HG02885 (cell line): ENCODE results near the gene DGCR2.

ENCODE experiments used
- ATAC-seq: cut with Tn5 transposase; IDR thresholded peaks from one replicate; pipeline ENCODE4 v1.9.1; 2021; ENCODE audit warnings: mild to moderate bottlenecking; ENCODE audit not compliant: unreplicated experiment, poor library complexity

DGCR2 gene

DNA sequence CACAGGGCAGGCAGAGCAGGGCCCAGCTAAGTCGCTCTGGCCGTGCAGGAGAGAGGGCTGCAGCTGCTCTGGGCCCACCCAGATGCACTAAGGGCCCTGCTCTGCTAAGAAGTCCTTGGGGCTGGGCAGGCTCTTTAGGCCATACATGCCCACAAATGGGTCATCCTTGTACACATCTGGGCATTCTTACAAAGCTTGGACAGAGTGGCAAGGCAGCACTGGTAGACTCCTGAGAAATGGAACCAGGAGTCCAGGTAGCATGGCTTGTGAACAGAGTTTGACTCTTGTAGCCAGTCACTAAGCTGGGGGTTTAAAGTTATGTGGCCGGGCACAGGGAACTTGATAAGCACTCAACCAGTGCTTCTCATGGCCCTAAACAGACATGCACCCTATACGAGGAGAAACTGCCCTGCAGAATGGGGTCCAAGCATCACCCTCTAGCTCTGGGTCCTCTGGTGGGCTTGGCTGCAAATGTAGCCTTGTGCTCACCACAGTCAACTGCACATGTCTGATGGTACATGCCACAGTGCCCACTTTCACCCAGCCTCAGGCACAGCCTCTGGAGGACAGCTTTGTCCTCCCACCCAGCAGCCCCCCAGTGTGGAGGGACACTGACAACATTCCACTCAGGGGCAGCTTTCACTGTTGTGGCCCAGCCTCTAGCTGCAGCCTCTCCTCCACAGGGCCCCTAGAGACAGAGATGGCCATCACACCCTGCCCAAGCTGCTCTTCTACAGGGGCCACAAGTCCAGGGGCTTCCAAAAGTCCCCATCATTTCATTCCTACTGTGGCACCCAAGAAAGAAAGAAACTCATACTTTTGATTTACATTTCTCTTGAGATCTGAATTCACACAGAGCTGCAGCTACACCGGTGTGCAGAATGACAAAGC, 75.2 kb downstream of the DGCR2 start:
- ATAC-seq, result no peak

DNA sequence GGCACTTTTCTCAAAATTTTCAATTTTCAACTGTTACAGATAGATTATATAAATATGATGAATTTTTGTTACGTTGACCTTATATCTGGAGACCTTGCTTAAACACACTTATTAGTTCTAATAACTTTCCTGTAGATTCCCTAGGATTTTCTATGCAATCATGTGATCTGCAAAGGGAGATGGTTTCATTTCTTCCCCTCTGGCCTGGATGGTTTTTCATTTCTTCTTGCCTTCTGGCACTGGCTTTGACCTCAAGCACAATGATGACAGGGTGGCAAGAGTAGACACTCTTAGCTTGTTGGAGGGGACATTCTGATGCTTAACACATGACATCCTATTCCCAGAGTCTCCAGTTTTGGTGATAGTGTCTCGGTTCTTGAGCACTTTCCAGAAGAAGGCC, 75.9 kb downstream of the DGCR2 start:
- ATAC-seq, result no peak

DNA sequence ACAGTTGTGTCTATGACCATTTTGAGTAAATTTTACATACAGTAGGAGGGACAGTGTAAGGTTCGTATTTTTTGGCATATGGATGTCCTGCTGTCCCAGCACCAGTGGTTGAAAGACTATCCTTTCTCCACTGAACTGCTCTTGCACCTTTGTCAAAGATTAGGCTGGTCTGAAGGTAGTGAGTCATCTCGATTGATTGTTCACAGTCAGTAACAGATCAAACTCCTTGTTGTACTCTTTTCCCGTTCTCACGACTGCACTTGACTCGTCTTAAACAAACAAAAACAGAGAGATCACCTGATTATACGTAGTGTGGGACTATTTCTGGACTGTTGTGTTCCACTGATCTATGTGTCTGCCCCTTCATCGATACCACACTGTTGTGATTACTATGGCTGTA, 77.1 kb downstream of the DGCR2 start:
- ATAC-seq, result no peak

DNA sequence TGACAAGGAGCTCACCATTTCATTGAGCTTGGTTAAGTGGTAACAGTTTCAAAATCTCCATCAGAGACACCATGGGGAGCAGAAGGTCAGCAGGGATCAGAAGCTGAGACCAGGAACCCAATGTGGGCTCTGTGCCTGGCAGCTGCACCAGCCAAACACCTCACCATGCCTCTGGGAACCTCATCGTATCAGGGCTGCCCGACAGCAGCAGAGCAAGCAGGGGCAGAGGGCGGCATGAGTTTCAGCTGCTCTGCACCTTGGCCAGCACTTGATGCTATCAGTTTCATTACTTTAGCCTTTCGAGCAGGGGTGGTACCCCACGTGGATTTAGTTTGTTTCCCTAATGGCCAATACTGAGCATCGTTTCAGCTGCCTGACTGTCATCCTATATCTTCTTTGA, 77.8 kb downstream of the DGCR2 start:
- no peak for ATAC-seq

DNA sequence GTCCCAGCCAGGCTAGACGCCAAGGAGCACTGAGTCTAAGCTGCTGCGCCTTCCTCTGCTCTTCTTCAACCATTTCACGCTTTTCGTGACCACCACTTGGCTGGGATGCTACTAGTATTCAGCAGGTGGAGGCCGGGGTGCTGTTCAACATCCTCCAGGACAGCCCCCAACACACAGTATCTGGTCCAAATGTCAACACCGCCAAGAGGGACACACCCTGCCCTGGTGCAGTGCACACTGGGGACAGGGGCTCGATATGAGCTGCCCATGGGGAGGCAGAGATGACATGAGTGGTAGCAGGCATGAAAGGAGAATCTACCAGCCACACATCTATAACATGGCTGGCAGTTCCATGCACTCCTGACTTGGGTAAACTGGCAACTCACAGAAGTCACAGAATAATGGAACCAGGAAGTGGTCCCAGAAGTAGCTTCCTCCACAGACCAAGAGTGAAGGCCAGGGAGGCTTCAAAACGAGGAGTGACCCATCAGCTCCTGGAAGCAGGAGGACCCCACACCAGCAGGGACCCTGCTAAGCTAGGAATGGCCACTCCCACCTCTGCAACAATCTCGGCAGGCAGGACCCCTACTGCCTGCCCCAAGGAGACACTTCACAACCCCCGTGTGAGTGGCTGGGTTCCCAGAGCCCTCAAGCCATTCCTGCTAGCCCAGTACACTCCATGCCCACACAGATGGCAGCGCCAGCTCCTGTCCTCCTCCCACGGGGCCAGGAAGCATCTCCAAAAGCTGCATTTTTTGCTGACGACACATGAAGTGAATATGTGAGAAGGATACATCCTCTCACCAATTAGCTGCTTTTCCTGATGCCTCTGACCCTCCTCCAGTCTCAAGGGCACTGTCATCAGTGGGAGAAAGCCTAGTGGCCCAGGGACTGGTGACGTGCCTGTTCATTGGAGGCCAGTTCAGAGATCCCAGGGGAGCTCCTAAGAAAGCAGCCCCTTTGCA, 78.8 kb downstream of the DGCR2 start:
- no peak for ATAC-seq

DNA sequence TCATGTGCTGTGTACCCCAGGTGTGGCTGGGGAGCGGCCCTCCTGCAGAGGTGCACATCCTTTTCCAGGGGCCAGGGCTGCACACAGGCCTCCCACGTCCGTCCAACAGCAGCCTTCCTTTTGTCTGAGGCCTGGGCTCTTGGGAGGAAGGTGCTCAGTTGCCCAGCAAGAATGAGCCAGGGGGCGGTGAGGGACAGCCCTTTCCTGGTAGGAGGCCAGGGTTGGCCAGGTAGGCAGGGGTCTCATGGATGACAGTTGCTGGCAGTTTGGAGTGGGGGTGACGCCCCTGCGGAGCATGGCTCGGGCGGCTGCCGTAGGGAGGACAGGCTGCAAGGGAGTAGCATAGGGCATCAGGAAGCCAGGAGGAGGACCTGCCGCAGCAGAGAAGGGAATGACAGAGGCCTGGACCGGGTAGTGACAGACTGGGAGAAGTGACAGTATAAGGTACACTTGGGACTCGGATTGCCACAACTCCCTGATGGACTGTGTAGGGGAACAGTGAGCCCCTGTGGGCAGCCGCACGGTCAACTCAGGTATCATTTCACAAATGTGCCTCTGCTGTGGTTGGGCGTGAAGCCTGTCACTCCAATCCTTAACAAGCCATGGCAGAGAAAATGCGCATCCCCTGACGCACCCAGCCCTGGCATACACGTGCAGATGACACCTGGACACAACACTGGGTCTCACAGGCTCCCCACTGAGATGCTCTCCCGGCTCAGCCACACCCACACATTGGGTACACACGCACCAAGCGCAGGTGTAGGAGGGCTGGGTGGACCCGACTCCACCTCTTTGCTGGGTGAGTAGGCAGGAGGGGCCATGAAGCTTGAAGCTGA, 79.7 kb downstream of the DGCR2 start:
- no peak for ATAC-seq

DNA sequence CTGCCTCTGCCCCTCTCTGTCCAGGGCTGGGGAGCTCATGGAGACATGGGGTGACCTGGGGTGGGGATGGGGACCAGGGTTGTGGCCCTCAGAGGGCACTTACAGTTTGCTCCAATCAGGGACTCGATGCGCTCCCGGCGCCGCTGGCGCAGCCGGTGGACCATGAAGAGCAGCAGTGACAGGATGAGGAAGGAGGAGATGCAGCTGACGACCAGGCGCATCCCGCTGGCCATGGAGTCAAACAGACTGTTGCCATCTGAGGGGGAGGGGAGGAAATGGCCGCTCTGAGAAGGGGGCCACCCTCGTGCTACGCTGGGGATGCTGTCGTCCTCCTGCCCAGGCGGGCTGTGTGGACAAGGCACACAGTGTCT, 80.5 kb downstream of the DGCR2 start:
- ATAC-seq, result no peak

DNA sequence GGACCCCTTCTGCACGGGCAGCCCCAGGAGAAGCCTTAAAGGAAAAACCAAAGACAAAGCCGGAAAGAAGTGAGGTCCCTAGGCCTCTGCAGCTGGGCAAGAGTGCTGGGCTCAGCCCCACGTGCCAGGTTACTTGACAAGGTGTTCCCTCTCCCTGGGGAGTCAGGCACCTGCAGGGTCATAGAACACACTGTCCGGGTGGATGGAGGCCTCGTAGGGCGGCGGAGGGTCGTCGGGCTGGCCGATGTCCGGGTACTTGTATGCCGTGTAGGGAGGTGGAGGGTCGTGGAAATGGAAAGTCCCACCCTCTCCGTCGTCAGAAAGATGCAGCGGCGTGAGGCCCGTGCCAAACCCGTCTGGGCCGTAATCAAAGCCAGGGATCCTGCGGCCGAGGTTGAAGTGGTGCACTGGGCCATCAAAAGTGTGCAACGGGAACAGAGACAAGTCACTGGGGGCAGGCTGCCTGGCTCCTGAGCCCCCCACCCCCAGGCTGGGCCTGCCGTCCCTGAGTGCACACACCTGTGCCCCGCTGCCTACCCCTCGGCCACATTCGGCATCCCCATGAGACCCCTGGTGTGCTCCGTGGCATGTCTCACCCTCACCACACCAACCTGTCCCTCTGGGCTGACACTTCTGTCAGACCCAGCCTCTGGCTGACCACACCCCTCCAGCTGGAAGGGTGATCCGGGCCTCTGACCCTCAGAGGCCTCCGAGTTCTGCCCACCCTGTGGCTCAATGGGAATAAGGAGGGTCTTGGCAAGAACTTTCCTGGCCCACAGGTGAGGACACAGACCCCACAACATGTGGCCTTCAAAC, 81.1 kb downstream of the DGCR2 start:
- ATAC-seq, result no peak

DNA sequence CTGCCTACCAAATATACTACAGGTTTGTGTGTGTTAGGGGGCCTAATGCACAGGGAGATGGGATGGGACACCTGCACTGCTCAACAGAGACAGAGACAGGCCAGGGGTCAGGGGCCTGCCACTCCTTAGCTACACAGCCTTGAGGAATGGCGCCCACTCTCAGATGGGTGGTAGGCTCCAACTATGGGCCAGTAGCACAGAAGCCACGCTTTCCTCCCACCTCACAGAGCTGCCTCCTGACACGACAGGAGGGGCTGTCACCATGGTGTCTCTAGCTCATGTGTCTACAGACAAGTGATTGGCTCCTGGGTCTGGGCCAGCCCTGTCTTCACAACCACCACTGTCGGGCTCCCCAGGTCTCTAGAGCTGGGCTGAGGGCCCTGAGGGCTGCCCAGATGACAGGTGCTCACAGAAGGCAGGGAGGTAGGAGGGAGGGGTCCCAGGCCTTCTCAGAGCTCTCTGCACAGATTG, 81.8 kb downstream of the DGCR2 start:
- no peak for ATAC-seq

DNA sequence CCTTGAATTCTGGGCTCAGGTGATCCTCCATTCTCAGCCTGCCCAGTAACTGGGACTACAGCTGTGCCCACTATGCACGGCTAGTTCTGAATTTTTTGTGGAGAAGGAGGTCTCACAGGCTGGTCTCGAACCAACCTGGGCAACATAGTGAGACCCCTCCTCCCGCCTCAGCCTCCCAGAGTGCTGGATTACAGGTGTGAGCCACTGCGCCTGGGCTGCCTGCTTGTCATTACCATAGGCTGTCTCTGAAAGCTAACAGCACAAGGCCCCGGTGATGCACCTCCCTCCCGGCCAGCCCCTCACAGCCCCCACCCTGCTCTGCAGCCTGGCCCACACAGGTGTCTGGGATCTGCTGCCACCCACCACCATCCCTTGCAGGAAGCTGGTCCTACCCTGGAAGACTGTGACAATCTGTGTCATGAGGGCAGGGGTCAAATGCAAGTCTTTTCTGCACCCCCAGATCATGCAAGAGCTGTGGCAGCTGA, 82.4 kb downstream of the DGCR2 start:
- no peak for ATAC-seq

DNA sequence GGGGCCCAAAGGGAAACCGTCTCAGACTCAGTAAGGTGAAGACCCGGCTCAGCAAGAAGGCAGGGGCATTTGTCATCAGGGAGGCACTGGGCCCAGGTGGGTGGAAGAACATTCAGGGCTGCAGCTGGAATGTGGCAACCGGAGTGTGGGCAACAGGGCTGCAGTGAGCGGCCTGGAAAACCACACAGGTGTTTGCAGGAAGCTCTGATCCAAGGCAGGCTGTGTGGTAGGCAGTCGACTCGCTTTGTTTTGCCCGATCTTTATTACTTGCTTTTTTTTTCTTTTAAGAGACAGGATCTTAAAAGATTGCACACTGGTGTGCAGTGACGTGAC, 82.8 kb downstream of the DGCR2 start:
- ATAC-seq, result no peak

DNA sequence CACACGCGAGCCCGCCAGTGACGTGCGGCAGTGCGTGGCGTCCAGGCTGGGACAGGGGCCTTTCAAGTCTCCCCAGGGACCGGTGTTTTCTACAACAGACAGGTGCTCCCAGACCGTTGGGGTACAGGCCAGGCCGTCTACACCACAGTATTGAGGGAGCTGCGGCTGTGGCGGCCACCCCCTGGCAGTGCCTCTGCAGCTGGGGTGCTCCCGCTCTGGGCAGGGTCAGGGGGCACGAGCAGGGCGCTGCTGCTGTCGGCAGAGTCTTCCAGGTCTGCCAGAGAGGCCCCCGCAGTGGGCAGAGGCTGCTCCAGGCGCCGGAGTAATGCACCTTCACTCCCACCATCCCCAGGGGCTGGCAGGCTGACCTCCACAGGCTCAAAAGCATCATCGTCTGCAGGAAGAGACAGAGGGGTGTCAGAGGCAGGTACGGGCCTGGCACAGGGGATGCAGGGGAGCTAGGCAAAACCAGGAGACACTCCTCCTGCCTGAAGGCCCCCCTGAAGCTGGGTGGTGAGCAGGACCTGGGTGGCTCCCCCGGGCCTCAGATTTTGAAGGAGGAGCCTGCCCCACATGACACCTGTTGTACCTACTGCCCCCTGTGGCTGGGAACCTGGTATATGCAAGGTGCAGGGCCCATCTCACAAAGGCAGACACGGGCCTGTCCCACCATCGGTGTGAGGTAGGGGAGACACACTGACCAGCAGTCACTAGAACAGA, 83.3 kb downstream of the DGCR2 start:
- ATAC-seq, result no peak

DNA sequence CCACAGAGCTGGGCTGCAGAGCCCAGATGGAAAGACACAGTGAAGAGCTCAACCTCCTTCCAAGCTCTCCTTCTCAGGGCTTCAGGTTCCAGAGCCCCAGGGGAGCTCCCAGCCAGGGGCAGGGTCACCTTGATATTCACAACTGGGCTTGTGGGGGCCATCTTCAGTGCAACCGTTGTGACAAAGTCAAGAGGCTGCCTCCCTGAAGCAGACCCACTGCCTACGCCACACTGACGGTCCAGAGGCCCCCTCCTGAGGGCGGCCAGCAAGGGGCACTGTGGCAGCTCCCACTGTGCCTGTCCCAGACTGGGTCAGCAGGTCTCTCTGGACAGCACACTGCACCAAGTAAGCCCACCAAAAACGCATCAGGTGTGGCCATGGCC, 84.1 kb downstream of the DGCR2 start:
- no peak for ATAC-seq

DNA sequence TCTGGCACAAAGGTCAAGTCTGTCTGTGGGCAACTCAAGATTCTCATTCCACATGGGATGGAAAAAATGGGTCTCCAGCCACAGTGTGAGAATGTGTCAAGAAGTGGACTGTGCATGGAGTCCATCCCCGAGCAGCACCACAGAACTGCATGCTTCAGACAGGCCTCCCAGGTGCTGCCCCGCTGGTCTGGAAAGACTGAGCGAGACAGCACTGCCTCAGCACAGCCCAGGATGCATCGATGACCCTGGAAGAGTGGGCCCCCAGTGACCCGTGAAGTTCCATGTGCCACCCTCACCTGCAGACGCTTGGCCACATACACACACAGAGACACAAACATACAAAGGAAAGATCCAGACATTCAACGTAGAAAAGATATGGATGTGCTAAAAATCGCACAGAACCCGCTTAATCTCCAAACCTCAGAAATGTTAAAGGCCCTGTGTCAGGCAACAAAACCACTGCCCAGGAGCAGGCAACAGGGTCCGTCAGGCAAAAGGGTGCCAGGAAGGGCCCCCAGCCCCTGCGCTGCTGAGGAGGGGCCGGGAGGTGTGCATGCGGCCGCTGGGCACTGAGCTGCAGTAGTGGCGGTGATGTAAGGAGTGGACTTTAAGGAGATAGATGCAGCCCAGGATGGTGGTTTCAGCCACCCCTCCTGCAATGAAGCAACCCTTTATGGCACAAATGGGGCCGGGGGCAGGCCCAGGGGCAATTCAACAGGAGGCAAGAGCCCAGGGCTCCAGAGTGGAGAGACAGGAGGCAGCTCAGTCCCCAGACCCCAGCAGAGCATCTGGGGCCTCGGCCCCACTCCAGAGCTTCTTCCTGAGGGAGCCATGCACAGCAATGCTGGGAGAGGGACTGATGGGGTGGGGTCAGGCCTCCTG, 84.7 kb downstream of the DGCR2 start:
- ATAC-seq, result no peak

DNA sequence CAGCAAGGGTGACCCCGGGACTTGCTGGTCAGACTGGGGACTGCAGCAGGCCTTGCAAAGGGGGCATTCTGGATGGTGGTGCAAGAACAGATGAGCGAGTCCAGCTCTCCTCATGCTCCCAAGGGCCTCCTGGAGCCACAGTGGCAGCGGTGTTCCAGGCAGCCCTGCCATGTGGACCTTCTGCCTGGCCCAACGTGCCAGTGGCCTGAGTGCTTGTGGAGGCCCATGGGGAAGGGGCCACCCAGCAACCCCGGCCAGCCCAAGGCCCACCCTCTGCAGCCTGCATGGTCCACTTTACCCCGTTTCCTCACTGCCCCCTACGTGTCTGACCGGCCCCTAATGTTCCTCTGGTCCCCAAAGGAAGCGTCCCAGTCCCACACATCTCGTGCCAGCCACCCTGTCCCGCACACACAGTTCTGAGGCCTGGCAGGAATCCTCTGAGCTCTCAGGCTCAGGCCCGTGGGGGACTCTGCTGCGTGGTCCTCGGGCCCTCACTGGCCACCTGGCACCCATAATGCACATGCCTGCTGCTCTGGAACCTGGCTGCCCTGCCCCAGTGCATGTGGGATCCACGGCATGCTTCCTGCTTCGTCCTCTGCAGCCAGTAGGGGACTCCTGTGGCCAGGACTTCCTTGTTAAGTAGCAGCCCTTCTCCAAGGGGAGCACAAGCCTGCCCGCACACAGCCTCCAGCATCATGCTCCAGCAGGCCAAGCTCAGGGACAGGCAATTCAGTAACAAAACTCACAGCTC, 85.5 kb downstream of the DGCR2 start:
- no peak for ATAC-seq

DNA sequence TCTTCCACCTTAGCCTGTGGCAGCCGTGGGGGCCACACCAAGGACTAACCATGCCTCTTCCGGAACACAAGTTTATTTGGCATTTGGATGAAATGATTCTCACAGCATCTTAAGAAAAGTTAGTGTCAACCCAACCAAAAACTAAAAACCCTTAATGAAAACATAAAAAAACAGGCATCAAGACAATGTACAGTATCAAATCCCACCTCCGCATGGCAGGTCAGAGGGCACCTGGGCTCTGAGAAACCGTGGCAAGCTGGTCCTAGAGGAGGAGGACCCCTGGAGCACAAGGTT, 86.0 kb downstream of the DGCR2 start:
- no peak for ATAC-seq

DNA sequence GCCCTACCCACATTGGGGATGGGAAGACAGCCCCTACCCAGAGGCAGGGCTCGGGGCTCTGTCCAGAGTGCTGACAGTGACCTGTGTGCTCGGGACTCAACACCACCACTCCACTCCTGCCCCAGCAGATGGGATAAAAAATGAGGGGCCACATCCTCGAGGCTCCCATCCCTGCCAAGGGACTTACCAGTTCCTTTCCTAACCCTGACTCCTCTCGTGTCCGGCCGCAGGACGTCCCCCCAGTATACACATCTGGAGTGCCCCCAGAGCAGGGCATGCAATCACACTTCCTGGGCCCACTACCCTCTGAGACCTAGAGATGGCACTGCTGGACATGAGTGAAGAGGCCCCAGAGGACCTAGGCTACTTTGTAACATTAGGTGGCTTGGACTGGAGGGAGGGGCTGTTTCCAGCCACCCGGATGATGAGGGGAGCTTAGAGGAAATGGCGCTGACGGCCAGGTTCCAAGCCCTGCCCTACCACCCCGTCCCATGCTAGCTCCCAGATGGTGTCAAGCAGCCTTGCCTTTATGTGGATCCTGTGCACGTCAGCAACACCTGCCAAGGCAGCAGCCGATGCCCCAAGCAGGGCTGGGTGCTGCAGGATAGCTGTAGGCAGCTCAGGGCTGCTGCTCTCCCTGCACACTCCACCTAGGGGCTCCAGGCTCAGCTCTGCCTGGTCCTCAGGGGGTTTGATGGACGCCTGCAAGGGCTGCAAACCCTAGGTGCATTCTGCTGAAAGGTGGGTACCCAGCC, 86.6 kb downstream of the DGCR2 start:
- no peak for ATAC-seq
